Measurements from ENCODE around the gene SETD1B.
"Not testable (repeated sequence)": the region's sequence is repeated elsewhere in the genome, so short reads cannot be mapped to it uniquely, and the experiment has no call there.

Gene SETD1B

DNA sequence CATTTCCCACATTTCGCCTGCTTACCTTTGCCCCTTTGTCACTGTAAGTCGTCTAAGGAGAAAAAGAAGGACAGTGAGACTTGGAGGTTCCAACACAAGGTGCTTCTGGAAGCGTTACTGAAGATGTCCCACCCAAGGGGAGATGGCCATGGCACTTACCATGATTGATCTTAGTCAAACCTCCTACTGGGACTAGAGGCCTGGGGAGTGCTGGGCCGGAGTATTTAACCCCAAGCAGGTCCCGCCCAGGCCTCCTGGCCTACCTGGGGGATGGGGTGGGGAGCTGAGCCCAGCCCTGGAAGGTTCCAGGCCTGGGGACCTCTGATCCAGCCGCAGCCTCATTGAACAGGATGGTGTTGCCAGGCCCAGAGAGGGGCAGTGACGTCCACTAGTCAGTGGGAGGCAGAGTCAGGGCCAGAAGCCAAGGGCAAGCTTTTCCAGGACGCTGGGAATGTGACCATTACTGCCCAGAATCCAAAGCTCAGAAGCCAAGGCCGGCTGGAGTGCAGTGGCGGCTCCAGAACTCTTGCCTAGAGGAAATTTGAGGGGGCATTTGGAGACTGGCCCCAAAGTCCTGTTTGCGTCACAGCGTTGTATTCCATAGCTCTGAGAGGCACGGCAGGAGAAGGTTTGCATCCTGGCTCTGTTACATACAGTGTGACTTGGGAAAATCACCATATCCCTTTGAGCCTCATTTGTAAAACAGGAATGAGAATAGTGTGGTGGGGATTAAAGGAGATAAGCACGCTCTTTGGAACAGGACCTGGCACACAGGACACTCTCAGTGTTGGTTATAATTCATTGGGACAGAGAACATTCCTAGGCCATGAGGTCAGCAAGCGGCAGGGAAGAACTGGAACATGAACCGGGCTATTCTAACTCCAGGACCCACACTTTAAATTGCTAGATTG is 55.1 kb downstream of the SETD1B start, which contains the start of gene HPD:
Gene HPD (minus strand): TSS at position 198 of the 911 bp plus-strand sequence. CDS start 36 bp downstream, at position 162.
- no peak for DNase-seq

DNA sequence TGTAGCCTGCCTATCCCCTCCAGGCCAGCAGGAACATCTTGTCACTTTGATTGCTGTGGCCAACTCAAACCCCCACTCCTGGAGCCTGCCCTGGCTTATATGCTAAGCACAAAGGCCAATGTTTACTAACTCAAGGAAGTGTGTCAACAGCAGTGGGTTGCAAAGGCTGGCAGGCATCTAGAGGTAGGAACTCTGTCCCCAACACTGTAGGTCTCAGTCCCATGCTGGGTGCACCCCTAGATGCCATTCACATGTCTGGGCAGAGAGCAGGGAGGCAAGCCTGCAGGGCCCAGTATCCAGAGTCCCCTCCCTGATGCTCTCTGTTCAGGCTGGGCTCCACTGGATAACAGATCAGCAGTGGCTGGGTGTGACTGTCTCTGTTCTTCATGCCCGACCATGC is 56.4 kb downstream of the SETD1B start:
- DNase-seq = no peak

DNA sequence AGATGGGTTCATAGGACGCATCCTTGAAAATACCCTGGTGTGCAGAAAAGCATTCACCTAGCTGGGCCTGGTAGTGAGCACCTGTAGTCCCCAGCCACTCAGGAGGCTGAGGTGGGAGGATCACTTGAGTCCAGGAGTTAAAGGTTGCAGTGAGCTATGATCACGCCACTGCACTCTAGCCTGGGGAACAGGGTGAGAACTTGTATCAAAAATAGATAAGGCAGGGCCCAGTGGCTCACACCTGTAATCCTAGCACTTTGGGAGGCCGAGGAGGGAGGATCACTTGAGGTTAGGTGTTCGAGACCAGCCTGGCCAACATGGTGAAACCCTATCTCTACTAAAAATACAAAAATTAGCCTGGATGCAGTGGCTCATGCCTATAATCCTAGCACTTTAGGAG is 56.9 kb downstream of the SETD1B start:
- not testable (repeated sequence) for DNase-seq

DNA sequence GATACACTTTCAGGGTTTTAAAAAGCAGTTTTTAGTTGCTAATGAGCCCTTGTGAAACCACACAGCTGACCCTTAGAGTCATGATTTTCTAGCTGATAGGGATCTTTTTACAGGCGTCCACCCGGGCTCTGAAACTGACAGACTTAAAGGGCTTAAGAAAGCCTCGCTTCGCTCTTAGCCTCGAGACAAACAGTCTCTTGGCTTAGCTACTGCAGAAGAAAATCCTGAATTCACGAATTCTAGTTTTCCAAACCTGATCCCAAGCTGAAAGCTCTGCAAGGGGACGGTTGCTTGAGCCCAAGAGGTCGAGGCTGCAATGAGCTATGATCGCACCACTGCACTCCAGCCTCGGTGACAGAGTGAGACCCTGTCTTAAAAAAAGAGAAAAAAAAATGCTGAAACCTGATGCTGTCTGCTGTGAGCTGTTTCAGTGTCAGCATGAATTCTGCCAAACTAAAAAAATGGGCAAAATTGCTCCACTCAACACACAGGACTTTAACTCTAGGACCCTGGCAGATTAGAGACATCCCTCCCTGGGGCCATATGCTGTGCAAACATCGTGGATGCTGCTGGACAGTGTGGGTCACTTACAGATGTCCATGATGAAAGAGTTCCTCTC is 57.9 kb downstream of the SETD1B start:
- no peak for DNase-seq

DNA sequence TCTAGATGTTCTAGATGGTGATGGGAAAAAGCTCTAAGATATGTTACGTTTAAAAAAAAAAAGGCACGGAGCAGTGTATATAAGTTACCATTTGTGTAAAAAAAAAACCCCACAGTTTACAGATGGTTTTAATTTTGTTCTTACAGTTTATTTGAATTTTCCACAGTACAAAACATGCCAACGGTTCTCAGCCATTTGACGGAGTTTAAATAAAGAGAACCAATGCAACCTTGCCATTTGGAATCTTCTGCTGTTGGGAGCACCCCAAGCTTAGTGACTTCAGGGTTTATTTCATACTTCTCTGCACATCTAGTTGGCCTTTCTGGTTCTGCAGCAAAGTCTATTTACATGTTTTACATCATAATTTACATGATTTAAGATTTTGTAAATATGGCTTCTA is 62.5 kb downstream of the SETD1B start:
- no peak for DNase-seq

DNA sequence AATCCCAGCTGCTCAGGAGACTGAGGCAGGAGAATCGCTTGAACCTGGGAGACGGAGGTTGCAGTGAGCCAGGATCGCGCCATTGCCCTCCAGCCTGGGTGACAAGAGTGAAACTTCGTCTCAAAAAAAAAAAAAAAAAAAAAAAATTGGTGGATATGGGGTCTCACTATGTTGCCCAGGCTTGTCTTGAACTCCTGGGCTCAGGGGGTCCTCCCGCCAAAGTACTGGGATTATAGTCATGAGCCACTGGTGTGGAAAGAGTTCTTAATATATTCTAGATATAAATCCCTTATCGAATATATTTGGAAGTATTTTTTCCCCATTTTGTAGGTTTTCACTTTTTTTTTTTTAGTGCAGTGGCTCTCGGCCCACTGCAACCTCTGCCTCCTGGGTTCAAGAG is 65.4 kb downstream of the SETD1B start:
- DNase-seq = not testable (repeated sequence)

DNA sequence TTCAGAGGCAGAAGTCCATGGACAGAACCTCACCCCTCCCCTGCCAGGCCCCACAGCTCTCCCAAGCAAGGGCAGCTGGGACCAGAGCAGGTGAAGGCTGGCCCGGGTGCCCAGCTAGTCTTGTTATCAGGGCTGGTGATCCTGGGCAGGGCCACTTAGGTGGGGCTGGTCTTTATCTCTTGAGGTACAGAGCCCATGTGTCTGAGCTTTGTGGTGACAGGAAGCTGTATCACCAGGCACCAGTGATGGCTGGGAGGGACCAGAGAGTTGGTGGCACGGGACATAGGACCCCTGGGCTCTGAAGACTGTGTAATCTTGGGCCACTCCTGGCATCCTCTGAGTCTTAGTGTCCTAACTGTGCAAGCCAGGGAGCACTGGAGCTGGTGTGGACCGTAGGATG is 67.7 kb downstream of the SETD1B start:
- DNase-seq = no peak

DNA sequence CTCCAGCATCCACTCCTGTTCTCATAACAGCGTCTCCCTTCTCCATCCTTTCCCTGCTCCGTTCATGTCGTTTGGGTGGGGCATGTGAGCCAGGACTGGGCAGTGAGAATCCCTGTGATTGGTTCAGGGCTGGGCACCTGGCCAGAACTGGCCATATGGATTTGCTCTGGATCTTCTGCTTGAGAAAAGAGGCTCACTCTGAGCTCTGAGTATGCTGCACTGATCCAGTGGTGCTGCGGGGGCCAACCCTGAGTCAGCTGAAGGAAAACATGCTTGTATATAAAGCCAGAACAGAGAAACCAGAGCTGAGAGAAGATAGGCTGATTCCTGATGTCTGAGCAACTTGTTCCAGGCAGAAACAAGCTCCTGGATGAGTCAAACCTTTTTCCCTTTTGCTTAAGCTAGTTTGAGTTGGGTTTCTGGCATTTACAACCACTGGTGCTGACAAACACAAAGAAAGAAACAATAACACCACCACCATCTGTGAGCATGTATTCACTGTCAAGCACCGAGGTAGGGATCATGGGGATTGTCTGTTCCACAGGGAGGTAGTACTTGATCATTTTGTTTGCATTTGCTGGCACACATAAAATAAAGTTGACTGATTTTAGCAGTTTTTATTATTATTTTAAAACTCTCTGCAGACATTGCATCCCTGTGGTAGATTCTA is 68.9 kb downstream of the SETD1B start:
- DNase-seq = no peak

DNA sequence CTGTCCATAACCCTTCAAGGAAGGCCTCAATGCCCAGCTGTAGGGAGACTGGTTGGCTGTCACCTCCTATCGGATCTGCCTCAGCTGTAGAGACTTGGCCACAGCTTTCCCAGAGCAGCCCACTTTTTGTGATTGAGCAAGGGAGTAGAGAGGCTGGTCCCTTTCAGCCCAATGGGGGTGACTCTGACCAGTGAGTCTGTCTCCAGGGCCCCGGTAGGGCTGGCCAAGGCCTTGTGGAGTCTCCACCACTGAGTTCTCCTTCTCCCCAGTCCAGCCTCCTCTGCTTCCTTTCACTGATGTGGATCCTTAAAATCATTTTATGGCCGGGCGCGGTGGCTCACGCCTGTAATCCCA is 69.4 kb downstream of the SETD1B start:
- DNase-seq = no peak

DNA sequence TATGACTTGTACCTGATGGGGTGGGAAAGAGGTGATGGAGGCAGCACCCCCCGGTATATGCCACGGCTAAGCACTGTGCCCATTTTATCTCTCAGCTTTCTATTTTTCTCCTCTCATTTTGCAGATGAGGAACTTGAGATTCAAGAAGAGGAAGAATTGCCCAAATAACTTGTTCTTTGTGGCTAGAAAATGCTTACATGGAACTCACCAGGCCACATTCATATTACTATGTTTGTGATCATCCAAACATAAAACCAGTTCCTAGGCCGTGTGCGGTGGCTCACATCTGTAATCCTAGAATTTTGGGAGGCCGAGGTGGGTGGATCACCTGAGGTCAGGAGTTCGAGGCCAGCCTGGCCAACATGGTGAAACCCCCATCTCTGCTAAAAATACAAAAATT is 70.3 kb downstream of the SETD1B start:
- no peak for DNase-seq

DNA sequence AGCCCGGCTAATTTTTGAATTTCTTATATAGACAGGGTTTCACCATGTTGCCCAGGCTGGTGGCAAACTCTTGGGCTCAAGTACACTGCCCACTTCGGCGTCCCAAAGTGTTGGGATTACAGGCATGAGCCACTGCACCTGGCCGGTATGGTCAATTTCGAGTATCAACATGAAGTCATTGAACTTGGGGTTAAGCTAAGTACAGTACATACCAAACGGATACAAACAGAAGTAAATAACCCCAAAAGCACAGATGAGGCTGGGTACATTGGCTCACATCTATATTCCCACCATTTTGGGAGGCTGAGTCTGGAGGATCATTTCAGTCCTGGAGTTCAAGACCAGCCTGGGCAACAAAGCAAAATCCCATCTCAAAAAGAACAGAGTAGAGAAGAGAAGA is 71.8 kb downstream of the SETD1B start:
- no peak for DNase-seq

DNA sequence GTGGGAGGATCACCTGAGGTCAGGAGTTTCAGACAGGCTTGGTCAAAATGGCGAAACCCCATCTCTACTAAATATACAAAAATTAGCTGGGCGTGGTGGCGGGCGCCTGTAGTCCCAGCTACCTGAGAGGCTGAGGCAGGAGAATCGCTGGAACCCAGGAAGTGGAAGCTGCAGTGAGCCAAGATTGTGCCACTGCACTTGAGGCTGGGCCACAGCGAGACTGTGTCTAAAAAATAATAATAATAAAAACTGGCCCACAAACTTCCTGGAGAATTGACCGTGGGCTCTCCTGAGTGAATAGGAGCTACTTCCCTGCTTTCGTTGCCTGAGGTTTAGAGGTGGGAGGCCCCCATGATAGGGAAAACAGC is 72.3 kb downstream of the SETD1B start:
- DNase-seq = not testable (repeated sequence)
